ENCODE results near the gene PRR35.
A peak's percentile ranks its signal among the peaks of the same experiment; 100 is the strongest.

The PRR35 gene

DNA sequence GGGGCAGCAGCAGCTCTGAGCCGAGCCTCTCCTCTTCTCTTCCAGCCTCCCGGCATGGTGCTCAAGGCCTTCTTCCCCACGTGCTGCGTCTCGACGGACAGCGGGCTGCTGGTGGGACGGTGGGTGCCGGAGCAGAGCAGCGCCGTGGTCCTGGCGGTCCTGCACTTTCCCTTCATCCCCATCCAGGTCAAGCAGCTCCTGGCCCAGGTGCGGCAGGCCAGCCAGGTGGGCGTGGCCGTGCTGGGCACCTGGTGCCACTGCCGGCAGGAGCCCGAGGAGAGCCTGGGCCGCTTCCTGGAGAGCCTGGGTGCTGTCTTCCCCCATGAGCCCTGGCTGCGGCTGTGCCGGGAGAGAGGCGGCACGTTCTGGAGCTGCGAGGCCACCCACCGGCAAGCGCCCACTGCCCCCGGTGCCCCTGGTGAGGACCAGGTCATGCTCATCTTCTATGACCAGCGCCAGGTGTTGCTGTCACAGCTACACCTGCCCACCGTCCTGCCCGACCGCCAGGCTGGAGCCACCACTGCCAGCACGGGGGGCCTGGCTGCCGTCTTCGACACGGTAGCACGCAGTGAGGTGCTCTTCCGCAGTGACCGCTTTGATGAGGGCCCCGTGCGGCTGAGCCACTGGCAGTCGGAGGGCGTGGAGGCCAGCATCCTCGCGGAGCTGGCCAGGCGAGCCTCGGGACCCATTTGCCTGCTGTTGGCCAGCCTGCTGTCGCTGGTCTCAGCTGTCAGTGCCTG lies 14.0 kb downstream of the PRR35 start:
- H3K36me3 Mint-ChIP-seq, result no peaks in the 10 kb centered on the region
- H3K27ac Mint-ChIP-seq, result no peak overlapping the region

GRCh38 chr16:575354-576196 lies 15.4 kb downstream of the PRR35 start:
- Mint-ChIP-seq H3K36me3 (no peaks in the 10 kb centered on the region), H3K27me3 (no peaks in the 10 kb centered on the region), H3K4me1 (peaks cover 16% of the 10 kb centered on the region), H3K27ac (no peak overlapping the region), H3K9me3 (no peaks in the 10 kb centered on the region), H3K4me3 (no peak overlapping the region)
- ATAC-seq (ENCODE audit: low read depth) (no peak), DNase-seq (ENCODE audit: low spot score in 2 of 2) (no peak)

More for the DNA sequence above, 14.0 kb downstream of the PRR35 start:
- ATAC-seq (ENCODE audit: low read depth) (no peak), DNase-seq (ENCODE audit: low spot score in 2 of 2) (no peak)
- H3K4me3 Mint-ChIP-seq, result no peak overlapping the region
- H3K27me3 Mint-ChIP-seq, result no peaks in the 10 kb centered on the region
- H3K9me3 Mint-ChIP-seq, result no peaks in the 10 kb centered on the region
- H3K4me1 Mint-ChIP-seq, result peaks cover 15% of the 10 kb centered on the region

DNA sequence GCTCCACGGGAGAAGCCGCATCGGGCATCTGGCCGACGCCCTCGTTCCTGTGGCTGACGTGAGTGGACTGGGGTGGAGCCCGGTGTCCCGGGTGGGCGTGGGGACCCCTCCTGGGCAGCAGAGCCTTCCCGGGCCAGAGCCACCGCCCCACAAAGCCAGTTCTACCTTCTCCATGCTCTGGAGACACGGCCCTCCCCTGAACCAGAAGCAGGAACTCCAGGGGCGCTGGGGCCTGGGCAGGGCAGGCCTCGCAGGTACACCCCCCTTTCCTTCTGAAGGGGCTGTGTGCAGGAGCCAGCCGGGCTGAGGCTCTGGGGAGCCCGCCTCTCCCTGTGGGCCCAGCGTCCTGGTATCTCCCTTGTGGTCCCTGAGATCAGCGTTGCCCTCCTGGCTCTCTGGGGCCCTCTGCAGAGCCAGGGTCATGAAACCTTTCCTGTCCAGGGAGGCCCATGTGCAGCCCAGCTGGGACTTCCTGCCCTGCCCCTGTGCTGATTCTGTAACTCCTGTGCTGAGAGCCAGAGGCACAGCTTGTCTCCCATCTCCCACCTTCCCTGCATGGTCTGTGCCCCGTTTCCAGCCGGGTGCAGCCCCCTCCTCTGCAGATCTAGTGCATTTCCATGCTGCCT lies 16.1 kb downstream of the PRR35 start:
- no peak overlapping the region for H3K27ac Mint-ChIP-seq
- peaks cover 10% of the 10 kb centered on the region for H3K4me1 Mint-ChIP-seq
- H3K36me3 Mint-ChIP-seq, result no peaks in the 10 kb centered on the region
- DNase-seq (ENCODE audit: low spot score in 2 of 2), result no peak
- no peak for ATAC-seq (ENCODE audit: low read depth)
- no peaks in the 10 kb centered on the region for H3K9me3 Mint-ChIP-seq
- H3K27me3 Mint-ChIP-seq, result no peaks in the 10 kb centered on the region
- H3K4me3 Mint-ChIP-seq, result no peak overlapping the region

GRCh38 chr16:576823-577201 lies 16.6 kb downstream of the PRR35 start:
- DNase-seq (ENCODE audit: low spot score in 2 of 2), result no peak
- H3K36me3 Mint-ChIP-seq, result no peaks in the 10 kb centered on the region
- no peak overlapping the region for H3K27ac Mint-ChIP-seq
- no peak overlapping the region for H3K4me3 Mint-ChIP-seq
- no peak for ATAC-seq (ENCODE audit: low read depth)
- H3K9me3 Mint-ChIP-seq, result no peaks in the 10 kb centered on the region
- H3K27me3 Mint-ChIP-seq, result no peaks in the 10 kb centered on the region
- peaks cover 6% of the 10 kb centered on the region for H3K4me1 Mint-ChIP-seq

- H3K27ac Mint-ChIP-seq, result no peak overlapping the region
- no peaks in the 10 kb centered on the region for H3K9me3 Mint-ChIP-seq
- peaks cover 4% of the 10 kb centered on the region for H3K4me1 Mint-ChIP-seq
- ATAC-seq (ENCODE audit: low read depth), result no peak
- DNase-seq (ENCODE audit: low spot score in 2 of 2), result no peak
- no peaks in the 10 kb centered on the region for H3K36me3 Mint-ChIP-seq
- H3K27me3 Mint-ChIP-seq, result no peaks in the 10 kb centered on the region
- H3K4me3 Mint-ChIP-seq, result no peak overlapping the region
These were observed 17.6 kb downstream of the PRR35 start for GRCh38 chr16:577796-578195.

DNA sequence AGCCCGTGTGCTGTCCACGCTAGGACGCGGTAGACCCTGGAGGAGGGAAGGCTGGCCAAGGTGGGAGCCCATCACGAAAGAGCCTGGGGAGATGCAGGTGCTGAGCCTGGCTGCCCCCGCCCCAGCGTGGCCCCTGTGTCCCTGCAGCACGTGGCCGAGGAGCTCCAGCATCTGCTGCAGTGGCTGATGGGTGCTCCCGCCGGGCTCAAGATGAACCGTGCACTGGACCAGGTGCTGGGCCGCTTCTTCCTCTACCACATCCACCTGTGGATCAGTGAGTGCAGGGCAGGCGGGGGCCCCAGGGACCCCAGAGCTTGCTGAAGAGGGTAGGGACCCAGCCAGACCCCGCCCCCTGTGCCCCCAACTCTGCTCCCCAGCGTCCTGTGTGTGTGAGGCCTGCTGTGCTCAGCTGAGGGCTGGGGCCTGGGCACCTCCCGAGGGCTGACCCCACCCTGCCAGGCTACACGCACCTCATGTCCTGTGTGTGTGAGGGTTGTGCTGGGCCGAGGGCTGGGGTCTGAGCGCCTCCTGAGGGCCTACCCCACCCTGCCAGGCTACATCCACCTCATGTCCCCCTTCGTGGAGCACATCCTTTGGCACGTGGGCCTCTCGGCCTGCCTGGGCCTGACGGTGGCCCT lies 18.2 kb downstream of the PRR35 start:
- H3K9me3 Mint-ChIP-seq, result no peaks in the 10 kb centered on the region
- H3K27ac Mint-ChIP-seq, result no peak overlapping the region
- no peaks in the 10 kb centered on the region for H3K27me3 Mint-ChIP-seq
- no peak for ATAC-seq (ENCODE audit: low read depth)
- H3K4me3 Mint-ChIP-seq, result no peak overlapping the region
- no peak for DNase-seq (ENCODE audit: low spot score in 2 of 2)
- H3K36me3 Mint-ChIP-seq, result no peaks in the 10 kb centered on the region
- H3K4me1 Mint-ChIP-seq, result peaks cover 4% of the 10 kb centered on the region

GRCh38 chr16:578870-579405 lies 18.7 kb downstream of the PRR35 start:
- peak; percentile 96 for ATAC-seq (ENCODE audit: low read depth)
- Mint-ChIP-seq H3K4me1 (peaks cover 4% of the 10 kb centered on the region), H3K27ac (no peak overlapping the region), H3K36me3 (no peaks in the 10 kb centered on the region), H3K9me3 (no peaks in the 10 kb centered on the region), H3K27me3 (no peaks in the 10 kb centered on the region), H3K4me3 (peak overlapping the region; percentile 53)
- peak; percentile 66 to 86 for DNase-seq (ENCODE audit: low spot score in 2 of 2)

DNA sequence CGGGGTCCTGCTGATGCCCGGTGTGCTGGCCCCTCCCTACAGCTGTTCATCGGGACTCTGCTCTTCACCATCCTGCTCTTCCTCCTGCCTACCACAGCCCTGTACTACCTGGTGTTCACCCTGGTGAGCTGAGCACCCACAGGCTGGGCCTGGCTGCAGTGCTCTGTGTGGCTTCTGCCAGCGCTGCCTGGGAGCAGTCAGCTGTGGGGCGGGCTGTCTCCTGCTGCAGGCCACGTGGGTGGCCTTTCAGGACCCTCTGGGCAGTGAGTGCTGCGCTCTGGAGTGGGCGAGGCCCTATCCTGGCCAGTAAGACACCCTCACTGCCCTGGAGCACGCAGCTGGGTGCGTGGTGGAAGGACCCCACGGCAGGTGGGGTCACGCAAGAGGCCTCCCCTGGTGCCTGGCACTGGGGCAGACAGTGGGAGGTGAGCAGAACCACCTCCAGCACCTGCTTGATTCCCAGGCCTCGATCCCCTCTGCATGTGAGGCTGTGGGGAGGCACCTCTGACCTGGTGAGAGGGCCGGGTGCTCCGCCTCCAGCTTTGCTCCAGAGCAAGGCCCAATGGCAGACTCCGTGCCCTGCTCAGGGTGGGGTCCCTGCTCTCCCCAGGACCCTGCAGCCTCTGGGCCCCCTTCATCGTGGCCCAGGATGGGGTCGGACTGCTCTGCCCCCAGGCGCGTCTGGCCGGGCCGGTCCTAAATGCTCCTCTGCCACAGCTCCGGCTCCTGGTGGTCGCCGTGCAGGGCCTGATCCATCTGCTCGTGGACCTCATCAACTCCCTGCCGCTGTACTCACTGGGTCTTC lies 20.1 kb downstream of the PRR35 start:
- Mint-ChIP-seq H3K4me1 (peaks cover 4% of the 10 kb centered on the region), H3K27ac (no peak overlapping the region), H3K36me3 (no peaks in the 10 kb centered on the region), H3K4me3 (no peak overlapping the region), H3K27me3 (peaks cover 2% of the 10 kb centered on the region), H3K9me3 (no peaks in the 10 kb centered on the region)
- DNase-seq (ENCODE audit: low spot score in 2 of 2), result no peak
- ATAC-seq (ENCODE audit: low read depth), result no peak

GRCh38 chr16:580946-581498 lies 20.8 kb downstream of the PRR35 start:
- peaks cover 4% of the 10 kb centered on the region for H3K4me1 Mint-ChIP-seq
- H3K27ac Mint-ChIP-seq, result no peak overlapping the region
- H3K27me3 Mint-ChIP-seq, result peaks cover 2% of the 10 kb centered on the region
- no peaks in the 10 kb centered on the region for H3K9me3 Mint-ChIP-seq
- ATAC-seq (ENCODE audit: low read depth) (no peak), DNase-seq (ENCODE audit: low spot score in 2 of 2) (no peak)
- H3K4me3 Mint-ChIP-seq, result no peak overlapping the region
- no peaks in the 10 kb centered on the region for H3K36me3 Mint-ChIP-seq

DNA sequence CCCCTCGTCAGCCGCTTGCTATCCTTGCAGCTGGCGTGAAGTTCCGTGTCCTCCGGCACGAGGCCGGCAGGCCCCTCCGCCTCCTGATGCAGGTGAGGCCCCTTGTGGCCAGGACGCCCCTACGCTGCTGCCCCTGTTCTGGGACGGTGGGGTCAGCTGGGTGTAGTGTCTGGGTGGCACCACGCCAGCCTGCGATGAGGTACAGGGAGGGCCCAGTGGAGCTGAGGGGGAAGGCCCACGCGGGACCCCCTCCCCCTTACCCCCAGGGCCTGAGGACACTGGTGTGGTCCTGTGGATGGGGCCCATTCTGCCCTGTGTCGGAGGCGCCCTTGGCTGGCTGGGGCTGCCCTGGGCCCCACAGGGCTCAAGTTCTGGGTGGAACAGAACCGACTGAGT lies 22.0 kb downstream of the PRR35 start:
- no peaks in the 10 kb centered on the region for H3K9me3 Mint-ChIP-seq
- no peak overlapping the region for H3K4me3 Mint-ChIP-seq

DNA sequence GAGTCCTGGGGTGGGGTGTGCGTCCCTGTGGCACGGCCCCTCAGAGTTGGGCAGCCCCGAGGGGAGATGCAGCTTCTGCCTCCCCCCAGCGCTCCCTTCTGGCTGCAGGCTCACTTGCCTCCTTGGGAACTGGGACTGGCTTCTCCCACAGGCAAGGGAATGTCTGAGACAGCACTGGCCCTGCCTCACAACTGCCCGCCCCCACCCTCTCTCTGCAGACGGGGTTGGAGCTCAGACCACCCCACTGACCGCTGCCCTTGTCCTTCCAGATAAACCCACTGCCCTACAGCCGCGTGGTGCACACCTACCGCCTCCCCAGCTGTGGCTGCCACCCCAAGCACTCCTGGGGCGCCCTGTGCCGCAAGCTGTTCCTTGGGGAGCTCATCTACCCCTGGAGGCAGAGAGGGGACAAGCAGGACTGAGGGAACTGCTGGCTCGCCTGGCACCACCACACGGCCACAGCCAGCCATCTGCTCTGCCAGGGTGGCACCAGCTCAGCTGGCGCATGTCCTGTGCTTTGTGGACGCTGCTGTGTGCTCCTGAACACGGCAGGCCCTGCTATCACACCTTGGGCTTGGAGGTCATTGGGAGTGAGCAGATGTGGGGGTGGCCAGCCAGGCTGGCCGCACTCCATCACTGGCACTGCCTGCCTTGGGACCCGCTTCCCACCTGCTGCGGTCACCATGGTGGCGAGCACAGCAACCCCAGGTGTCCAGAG lies 22.6 kb downstream of the PRR35 start:
- Mint-ChIP-seq H3K4me3 (no peak overlapping the region), H3K27ac (no peak overlapping the region), H3K36me3 (no peaks in the 10 kb centered on the region), H3K27me3 (peaks cover 2% of the 10 kb centered on the region), H3K9me3 (no peaks in the 10 kb centered on the region), H3K4me1 (peaks cover 7% of the 10 kb centered on the region)
- ATAC-seq (ENCODE audit: low read depth) (no peak), DNase-seq (ENCODE audit: low spot score in 2 of 2) (no peak)

More for the DNA sequence above, 22.0 kb downstream of the PRR35 start:
- no peak for DNase-seq (ENCODE audit: low spot score in 2 of 2)
- peaks cover 5% of the 10 kb centered on the region for H3K4me1 Mint-ChIP-seq
- ATAC-seq (ENCODE audit: low read depth), result no peak
- H3K27ac Mint-ChIP-seq, result no peak overlapping the region
- peaks cover 2% of the 10 kb centered on the region for H3K27me3 Mint-ChIP-seq
- H3K36me3 Mint-ChIP-seq, result no peaks in the 10 kb centered on the region

DNA sequence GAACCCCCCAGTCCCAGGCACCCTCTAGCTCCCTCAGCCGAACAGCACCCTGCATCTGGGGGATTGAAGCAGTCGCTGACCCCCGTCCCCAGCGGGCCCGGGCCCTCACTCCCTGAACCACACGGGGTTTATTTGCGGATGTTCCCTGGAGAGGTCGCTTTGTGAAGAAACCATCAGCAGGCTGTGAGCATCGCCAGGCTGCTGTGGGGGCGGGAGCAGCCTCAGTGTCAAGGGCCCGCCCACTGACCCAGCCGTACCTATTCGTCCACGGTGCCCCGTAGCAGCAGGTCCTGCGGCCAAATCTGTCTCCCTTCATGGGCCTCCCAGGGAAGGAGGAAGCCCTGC lies 23.2 kb downstream of the PRR35 start:
- Mint-ChIP-seq H3K4me1 (peaks cover 7% of the 10 kb centered on the region), H3K9me3 (no peaks in the 10 kb centered on the region), H3K27me3 (peaks cover 2% of the 10 kb centered on the region), H3K27ac (no peak overlapping the region), H3K4me3 (no peak overlapping the region), H3K36me3 (no peaks in the 10 kb centered on the region)
- DNase-seq (ENCODE audit: low spot score in 2 of 2) (no peak), ATAC-seq (ENCODE audit: low read depth) (no peak)
